K562 (cell line): Measurements from ENCODE around the gene ARHGAP12. TPM values are rescaled to one million over a fixed set of nuclear protein-coding genes. Genes with fewer than 3 reads are reported as not detected.

Source experiments
- ZNF354B ChIP-seq: fragments of 250-450 bp; sonication (Bioruptor Pico); IDR thresholded peaks from 2 replicates; pipeline ENCODE4 v1.4.0; 2020
- polyA plus RNA-seq, 8 experiments: library from polyadenylated mRNA; depleted of rRNA in 4 of 8; stranded (reverse) in 5 of 8; unstranded in 3 of 8; fragments of >200 nt; fragmentation: Nextera tagmentation in 2 of 8; fragmentation: Illumina TruSeq in 1 of 8; extraction: Ambion mirVana in 2 of 8; extraction: Trizol in 1 of 8; gene quantifications; 2 replicates each; pipeline versions ENCODE4 v1.2.1 to v1.2.3, GENCODE V29; 2011 to 2014; ENCODE audit warnings: inconsistent platforms in 1 of 8, missing spikeins in 1 of 8
- total RNA-seq, 7 experiments: library from RNA; depleted of rRNA in 6 of 7; stranded (reverse); fragments of >200 nt in 6 of 7; fragmentation: Illumina TruSeq in 2 of 7; extraction: Trizol in 2 of 7; gene quantifications; 2 replicates each; pipeline versions ENCODE4 v1.2.1 to v1.2.3, GENCODE V29; 2011 to 2021; ENCODE audit warnings: low replicate concordance in 1 of 7
- TF ChIP-seq, protein P1 (sequence below): sonication (generic); formaldehyde crosslinking; IDR thresholded peaks from 2 replicates; pipeline ENCODE4 v1.8.0; 2023; ENCODE audit warnings: mild to moderate bottlenecking, missing genetic modification reagents
- TF ChIP-seq, protein P2 (sequence below): conservative IDR thresholded peaks from 2 replicates; pipeline ENCODE4 v1.6.1; 2011; ENCODE audit warnings: low read depth, mild to moderate bottlenecking, low read length; ENCODE audit not compliant: control insufficient read depth
- TF ChIP-seq, protein P3 (sequence below): sonication (generic); formaldehyde crosslinking; IDR thresholded peaks from 2 replicates; pipeline ENCODE4 v1.8.0; 2022; ENCODE audit warnings: mild to moderate bottlenecking, missing genetic modification reagents
- TF ChIP-seq, protein P4 (sequence below): IDR thresholded peaks from 2 replicates; pipeline ENCODE4 v1.6.1; 2016; ENCODE audit warnings: missing genetic modification characterization, missing compliant biosample characterization

Gene ARHGAP12
- total and polyA plus RNA-seq, 9 of the 15 experiments (the other 6 are each of a cell fraction or from before 2014, with no cell fraction given): 4.4 to 18.7 (median 10.1) TPM

DNA sequence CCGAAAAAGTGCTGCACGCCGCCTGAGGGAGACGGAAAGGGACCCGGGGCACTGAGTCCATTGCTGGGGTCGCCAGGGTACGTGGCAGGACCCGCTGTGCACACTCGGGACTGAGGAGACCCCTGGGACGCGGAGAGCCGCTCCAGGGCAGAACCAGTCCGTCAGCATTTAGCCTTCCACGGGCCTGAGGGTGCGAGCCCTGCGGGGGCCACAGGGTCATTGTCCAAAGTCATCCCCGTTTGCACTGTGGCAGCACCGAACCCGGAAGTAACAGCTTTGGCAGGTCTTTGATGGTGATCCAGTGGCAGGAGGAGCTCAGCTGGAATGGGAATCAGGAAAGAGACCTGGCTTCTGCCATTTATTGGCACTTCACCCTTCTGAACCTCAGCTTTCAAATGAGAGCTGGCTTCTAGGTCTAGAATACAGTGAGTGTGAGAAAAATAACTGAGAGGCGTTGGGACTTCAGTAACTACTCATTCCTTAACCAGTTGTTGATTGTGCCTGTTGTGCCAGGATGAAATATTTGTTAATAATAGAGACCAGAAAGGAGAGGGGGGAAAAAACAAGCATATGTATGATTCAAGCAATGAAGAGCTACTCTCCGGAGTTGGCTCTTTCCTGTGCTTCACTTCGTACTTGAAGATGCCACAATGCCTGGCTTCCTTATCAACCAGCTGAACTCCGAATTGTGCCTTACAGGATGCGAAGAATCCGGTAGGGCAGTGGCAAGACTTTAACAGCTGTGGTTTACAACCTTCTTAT is 811 bp upstream of the ARHGAP12 start (continued):
- TF ChIP-seq, protein P1, sequence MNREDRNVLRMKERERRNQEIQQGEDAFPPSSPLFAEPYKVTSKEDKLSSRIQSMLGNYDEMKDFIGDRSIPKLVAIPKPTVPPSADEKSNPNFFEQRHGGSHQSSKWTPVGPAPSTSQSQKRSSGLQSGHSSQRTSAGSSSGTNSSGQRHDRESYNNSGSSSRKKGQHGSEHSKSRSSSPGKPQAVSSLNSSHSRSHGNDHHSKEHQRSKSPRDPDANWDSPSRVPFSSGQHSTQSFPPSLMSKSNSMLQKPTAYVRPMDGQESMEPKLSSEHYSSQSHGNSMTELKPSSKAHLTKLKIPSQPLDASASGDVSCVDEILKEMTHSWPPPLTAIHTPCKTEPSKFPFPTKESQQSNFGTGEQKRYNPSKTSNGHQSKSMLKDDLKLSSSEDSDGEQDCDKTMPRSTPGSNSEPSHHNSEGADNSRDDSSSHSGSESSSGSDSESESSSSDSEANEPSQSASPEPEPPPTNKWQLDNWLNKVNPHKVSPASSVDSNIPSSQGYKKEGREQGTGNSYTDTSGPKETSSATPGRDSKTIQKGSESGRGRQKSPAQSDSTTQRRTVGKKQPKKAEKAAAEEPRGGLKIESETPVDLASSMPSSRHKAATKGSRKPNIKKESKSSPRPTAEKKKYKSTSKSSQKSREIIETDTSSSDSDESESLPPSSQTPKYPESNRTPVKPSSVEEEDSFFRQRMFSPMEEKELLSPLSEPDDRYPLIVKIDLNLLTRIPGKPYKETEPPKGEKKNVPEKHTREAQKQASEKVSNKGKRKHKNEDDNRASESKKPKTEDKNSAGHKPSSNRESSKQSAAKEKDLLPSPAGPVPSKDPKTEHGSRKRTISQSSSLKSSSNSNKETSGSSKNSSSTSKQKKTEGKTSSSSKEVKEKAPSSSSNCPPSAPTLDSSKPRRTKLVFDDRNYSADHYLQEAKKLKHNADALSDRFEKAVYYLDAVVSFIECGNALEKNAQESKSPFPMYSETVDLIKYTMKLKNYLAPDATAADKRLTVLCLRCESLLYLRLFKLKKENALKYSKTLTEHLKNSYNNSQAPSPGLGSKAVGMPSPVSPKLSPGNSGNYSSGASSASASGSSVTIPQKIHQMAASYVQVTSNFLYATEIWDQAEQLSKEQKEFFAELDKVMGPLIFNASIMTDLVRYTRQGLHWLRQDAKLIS (CRISPR knock-in tag): no peak
- no peak for TF ChIP-seq ZNF354B (CRISPR knock-in tag)
- TF ChIP-seq, protein P2, sequence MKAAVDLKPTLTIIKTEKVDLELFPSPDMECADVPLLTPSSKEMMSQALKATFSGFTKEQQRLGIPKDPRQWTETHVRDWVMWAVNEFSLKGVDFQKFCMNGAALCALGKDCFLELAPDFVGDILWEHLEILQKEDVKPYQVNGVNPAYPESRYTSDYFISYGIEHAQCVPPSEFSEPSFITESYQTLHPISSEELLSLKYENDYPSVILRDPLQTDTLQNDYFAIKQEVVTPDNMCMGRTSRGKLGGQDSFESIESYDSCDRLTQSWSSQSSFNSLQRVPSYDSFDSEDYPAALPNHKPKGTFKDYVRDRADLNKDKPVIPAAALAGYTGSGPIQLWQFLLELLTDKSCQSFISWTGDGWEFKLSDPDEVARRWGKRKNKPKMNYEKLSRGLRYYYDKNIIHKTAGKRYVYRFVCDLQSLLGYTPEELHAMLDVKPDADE: peak; percentile 40; the same call in 1 of the 2 replicates
- TF ChIP-seq, protein P3, sequence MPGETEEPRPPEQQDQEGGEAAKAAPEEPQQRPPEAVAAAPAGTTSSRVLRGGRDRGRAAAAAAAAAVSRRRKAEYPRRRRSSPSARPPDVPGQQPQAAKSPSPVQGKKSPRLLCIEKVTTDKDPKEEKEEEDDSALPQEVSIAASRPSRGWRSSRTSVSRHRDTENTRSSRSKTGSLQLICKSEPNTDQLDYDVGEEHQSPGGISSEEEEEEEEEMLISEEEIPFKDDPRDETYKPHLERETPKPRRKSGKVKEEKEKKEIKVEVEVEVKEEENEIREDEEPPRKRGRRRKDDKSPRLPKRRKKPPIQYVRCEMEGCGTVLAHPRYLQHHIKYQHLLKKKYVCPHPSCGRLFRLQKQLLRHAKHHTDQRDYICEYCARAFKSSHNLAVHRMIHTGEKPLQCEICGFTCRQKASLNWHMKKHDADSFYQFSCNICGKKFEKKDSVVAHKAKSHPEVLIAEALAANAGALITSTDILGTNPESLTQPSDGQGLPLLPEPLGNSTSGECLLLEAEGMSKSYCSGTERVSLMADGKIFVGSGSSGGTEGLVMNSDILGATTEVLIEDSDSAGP (CRISPR knock-in tag): 0 out of 2 replicates have a peak, but pooled peaks have one; percentile 31
- TF ChIP-seq, protein P4, sequence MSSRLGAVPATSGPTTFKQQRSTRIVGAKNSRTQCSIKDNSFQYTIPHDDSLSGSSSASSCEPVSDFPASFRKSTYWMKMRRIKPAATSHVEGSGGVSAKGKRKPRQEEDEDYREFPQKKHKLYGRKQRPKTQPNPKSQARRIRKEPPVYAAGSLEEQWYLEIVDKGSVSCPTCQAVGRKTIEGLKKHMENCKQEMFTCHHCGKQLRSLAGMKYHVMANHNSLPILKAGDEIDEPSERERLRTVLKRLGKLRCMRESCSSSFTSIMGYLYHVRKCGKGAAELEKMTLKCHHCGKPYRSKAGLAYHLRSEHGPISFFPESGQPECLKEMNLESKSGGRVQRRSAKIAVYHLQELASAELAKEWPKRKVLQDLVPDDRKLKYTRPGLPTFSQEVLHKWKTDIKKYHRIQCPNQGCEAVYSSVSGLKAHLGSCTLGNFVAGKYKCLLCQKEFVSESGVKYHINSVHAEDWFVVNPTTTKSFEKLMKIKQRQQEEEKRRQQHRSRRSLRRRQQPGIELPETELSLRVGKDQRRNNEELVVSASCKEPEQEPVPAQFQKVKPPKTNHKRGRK (tag): no peak
